SK-N-MC (cell line): Measurements from ENCODE around the gene ATP6V0E1.
A peak's percentile ranks its signal among the peaks of the same experiment; 100 is the strongest.
"Not testable (repeated sequence)": the region's sequence is repeated elsewhere in the genome, so short reads cannot be mapped to it uniquely, and the experiment has no call there.

Experiments
- DNase-seq: peaks from one replicate; pipeline ENCODE4 v3.0.0-alpha.2; 2011; ENCODE audit warnings: low read depth, low spot score
- H3K27ac ChIP-seq: fragments of 200-600 bp; sonication (generic); 2 replicates; pipeline ENCODE4 v1.5.1; 2016; ENCODE audit warnings: mixed run types
- H3K36me3 ChIP-seq: fragments of 200-600 bp; sonication (generic); 2 replicates; pipeline ENCODE4 v1.6.1; 2017; ENCODE audit warnings: antibody characterized with exemption, low read length, mixed read lengths; ENCODE audit not compliant: insufficient read depth
- H3K4me3 ChIP-seq: fragments of 200-600 bp; sonication (generic); 2 replicates; pipeline ENCODE4 v1.5.1; 2016
- H3K9ac ChIP-seq: fragments of 200-600 bp; sonication (generic); 2 replicates; pipeline ENCODE4 v1.8.0; 2017; ENCODE audit warnings: mixed run types, mixed read lengths; ENCODE audit not compliant: insufficient read length
- H3K9me3 ChIP-seq: fragments of 200-600 bp; sonication (generic); 2 replicates; pipeline ENCODE4 v1.6.1; 2017; ENCODE audit warnings: low read depth, mild to moderate bottlenecking, antibody characterized with exemption, low read length, moderate library complexity, mixed read lengths
- EZH2 ChIP-seq: fragments of 200-600 bp; sonication (generic); IDR thresholded peaks from one replicate; pipeline ENCODE4 v1.6.1; 2017; ENCODE audit warnings: antibody characterized with exemption
- FOXP2 ChIP-seq: optimal IDR thresholded peaks from 2 replicates; pipeline ENCODE3; 2011; ENCODE audit warnings: mild to moderate bottlenecking, moderate library complexity; ENCODE audit not compliant: insufficient read depth; ENCODE audit errors: extremely low read length, control extremely low read depth
- POLR2AphosphoS5 ChIP-seq: IDR thresholded peaks from 2 replicates; pipeline ENCODE4 v1.6.1; 2012; ENCODE audit warnings: mild to moderate bottlenecking, low read depth, low read length, borderline replicate concordance

ATP6V0E1 gene

DNA sequence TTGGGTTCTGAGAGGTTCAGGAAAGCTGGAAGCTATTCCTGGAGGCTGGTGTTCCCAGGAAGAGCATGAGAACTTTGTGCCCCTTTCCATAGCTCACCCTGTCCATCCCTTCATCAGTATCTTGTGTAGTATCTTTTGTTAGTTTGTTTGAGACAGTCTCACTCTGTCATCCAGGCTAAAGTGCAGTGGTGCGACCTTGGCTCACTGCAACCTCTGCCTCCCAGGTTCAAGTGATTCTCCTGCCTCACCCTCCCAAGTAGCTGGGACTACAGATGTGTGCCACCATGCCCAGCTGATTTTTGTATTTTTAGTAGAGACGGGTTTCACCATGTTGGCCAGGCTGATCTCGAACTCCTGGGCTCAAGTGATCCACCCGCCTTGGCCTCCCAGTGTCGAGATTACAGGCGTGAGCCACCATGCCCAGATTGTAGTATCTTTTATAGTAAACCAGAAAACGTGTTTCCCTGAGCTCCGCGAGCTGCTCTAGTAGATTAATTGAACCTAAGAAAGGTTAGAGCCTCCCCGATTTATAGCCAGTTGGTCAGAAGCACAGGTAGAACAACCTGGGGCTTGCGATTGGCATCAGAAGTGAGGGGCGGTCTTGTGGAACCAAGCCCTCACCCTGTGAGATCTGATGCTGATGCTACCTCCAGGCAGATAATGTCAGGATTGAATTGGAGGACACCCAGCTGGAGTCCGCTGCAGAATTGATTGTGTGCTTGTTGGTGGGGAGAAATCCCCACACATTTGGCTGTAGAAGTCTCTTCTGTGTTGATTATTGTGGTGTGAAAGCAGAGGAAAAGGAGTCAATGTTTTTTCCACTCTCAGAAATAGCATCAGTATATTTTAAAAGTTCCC is 32.3 kb downstream of the ATP6V0E1 start:
- no peak overlapping the region for H3K27ac ChIP-seq
- H3K4me3 ChIP-seq: no peak overlapping the region
- H3K9ac ChIP-seq: no peak overlapping the region
- DNase-seq: no peak
- H3K36me3 ChIP-seq: peaks cover 15% of the 10 kb centered on the region
- H3K9me3 ChIP-seq: no peaks in the 10 kb centered on the region
- no peak for TF ChIP-seq EZH2
- no peak for TF ChIP-seq FOXP2
- TF ChIP-seq POLR2AphosphoS5: no peak

DNA sequence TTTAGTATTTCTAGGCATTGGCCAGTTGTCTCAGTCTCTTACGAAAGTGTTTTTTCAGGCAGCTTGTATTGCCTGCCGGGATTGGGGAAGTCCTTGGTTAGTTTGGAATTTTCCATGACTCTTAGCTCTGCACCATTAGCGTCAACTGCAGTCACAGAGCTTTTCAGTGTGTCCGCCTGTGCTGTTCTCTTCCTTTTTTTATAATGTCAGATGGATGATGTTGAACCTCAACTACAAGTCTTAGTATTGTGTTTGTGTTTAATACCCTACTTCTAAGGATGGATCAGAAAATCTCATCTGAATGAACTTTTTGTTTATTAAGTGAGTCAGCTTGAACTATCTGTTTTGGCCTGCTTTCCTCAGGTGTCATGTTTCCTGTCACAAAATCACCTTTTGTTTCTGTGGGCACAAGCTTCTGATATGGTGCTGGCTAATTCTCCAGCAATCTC is 33.1 kb downstream of the ATP6V0E1 start:
- Histone ChIP-seq H3K9ac (no peak overlapping the region), H3K9me3 (no peaks in the 10 kb centered on the region), H3K4me3 (no peak overlapping the region), H3K27ac (no peak overlapping the region), H3K36me3 (peaks cover 19% of the 10 kb centered on the region)
- no peak for TF ChIP-seq POLR2AphosphoS5
- TF ChIP-seq EZH2: no peak
- TF ChIP-seq FOXP2: no peak
- no peak for DNase-seq

DNA sequence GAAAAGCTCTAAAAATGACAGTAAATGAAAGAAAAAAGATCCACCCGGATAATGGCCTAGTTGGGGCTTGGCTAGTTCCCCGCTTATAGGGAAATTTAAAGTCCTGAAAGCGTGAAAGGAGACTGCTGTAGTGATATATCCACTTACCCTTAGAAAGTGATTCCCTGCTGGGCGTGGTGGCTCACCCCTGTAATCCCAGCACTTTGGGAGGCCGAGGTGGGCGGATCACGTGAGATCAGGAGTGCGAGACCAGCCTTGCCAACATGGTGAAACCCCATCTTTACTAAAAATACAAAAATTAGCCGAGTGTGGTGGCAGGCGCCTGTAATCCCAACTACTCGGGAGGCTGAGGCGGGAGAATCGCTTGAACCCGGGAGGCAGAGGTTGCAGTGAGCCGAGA is 33.5 kb downstream of the ATP6V0E1 start:
- peaks cover 22% of the 10 kb centered on the region for H3K36me3 ChIP-seq
- H3K27ac ChIP-seq, H3K9ac ChIP-seq, DNase-seq, H3K4me3 ChIP-seq, H3K9me3 ChIP-seq: not testable (repeated sequence)

DNA sequence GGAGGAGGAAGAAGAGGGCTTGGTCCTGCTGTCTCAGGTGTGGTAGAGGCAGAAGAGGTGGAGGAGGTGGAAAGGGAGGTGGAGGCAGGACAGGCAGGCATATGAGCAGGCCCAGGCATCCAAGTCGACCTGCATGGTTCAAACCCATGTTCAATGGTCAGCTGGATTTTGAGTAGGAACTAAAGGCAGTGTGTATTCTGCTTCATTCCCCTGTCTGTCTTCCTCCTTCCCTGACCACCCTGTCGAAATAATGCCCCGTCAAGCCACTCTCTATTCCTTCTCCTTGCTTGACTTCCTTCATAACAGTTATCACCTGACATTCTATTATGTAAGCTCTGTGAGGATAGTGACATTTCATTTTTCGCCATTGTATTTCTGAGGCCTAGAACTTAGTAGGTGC is 34.8 kb downstream of the ATP6V0E1 start:
- Histone ChIP-seq H3K9me3 (no peaks in the 10 kb centered on the region), H3K9ac (no peak overlapping the region), H3K27ac (no peak overlapping the region), H3K36me3 (peaks cover 27% of the 10 kb centered on the region), H3K4me3 (no peak overlapping the region)
- DNase-seq: no peak
- TF ChIP-seq POLR2AphosphoS5: no peak

DNA sequence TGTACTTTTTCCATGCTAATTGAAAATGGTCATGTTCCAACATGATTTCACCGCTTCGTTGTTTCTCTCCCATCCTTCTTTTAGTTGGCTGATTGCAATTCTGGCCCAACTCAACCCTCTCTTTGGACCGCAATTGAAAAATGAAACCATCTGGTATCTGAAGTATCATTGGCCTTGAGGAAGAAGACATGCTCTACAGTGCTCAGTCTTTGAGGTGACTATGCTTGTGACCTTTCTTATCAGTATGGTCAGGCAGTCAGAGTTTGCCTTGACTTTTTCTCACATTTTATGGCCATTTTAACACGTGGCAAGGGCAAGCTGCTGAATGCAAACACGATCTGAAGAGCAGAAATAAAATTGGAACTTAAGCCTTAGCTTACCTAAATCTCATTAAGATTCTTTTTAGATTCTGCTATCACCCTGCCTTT is 36.6 kb downstream of the ATP6V0E1 start:
- H3K36me3 ChIP-seq: peaks cover 27% of the 10 kb centered on the region
- no peak overlapping the region for H3K27ac ChIP-seq
- H3K4me3 ChIP-seq: no peak overlapping the region
- no peaks in the 10 kb centered on the region for H3K9me3 ChIP-seq
- H3K9ac ChIP-seq: no peak overlapping the region
- TF ChIP-seq POLR2AphosphoS5 (no peak), FOXP2 (no peak), EZH2 (no peak)
- DNase-seq: no peak

DNA sequence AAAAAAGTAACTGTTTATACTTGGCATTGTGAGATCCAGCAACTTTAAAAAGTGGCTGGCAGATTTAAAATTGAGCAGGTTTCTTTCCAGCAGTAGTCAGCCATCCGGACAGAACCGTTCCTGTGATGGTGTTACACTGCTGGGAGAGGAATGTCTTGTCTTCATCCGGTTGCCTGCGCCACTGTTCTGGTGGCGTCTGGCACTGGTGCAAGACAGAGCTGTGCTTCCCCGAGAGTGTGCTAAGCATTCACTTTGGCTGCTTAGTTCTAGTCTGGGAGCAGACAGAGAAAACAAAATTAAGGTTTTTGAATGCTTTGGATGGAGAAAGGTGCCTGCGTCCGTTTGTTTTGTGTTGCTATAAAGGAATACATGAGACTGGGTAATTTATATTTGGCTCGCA is 37.1 kb downstream of the ATP6V0E1 start:
- Histone ChIP-seq H3K9me3 (no peaks in the 10 kb centered on the region), H3K4me3 (no peak overlapping the region), H3K9ac (no peak overlapping the region), H3K27ac (no peak overlapping the region), H3K36me3 (peaks cover 27% of the 10 kb centered on the region)
- no peak for DNase-seq
- no peak; the same call in 1 of the 2 replicates for TF ChIP-seq POLR2AphosphoS5
- TF ChIP-seq FOXP2: no peak
- TF ChIP-seq EZH2: no peak

DNA sequence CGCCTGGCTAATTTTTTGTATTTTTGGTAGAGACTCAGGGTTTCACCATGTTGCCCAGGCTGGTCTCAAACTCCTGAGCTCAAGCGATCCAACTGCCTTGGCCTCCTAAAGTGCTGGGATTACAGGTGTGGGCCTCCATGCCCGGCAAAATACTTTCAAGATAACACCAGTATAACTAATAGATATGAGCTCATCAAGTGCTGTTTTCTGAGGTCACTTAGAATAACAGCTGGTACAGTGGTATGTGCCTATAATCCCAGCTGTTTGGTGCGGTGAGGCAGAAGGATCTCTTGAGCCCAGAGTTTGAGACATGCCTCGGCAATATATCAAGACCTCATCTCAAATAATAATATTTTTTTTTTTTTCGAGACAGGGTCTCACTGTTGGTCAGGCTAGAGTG is 42.1 kb downstream of the ATP6V0E1 start:
- Histone ChIP-seq H3K4me3 (no peak overlapping the region), H3K27ac (no peak overlapping the region), H3K9me3 (no peaks in the 10 kb centered on the region), H3K36me3 (peaks cover 14% of the 10 kb centered on the region), H3K9ac (no peak overlapping the region)
- no peak for DNase-seq
- TF ChIP-seq FOXP2 (no peak), POLR2AphosphoS5 (no peak), EZH2 (no peak)

DNA sequence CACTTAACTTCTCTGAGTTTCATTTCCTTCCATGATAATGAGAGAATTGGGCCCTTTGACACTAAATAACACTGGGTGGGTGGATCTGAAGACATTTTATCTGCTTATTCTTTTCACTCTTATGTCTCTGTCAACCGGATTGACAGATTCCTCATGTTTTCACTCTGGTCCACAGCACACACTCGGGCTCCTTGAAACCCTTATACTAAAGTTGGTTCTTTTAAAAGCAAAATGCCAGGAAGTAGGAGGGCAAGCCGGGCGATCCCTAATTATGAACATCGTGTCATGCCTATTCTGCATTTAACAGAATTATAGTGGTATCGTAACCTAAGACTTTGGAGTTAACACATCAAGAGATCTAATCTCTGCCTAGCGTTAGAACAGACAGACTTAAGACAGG is 44.3 kb downstream of the ATP6V0E1 start:
- TF ChIP-seq EZH2: no peak
- no peak for TF ChIP-seq POLR2AphosphoS5
- TF ChIP-seq FOXP2: no peak
- no peaks in the 10 kb centered on the region; the same call in 1 of the 2 replicates for H3K36me3 ChIP-seq
- DNase-seq: no peak
- peak overlapping the region; percentile 21; the same call in 1 of the 2 replicates for H3K27ac ChIP-seq
- H3K4me3 ChIP-seq: no peak overlapping the region
- H3K9me3 ChIP-seq: no peaks in the 10 kb centered on the region
- peak overlapping the region; percentile 32 for H3K9ac ChIP-seq

DNA sequence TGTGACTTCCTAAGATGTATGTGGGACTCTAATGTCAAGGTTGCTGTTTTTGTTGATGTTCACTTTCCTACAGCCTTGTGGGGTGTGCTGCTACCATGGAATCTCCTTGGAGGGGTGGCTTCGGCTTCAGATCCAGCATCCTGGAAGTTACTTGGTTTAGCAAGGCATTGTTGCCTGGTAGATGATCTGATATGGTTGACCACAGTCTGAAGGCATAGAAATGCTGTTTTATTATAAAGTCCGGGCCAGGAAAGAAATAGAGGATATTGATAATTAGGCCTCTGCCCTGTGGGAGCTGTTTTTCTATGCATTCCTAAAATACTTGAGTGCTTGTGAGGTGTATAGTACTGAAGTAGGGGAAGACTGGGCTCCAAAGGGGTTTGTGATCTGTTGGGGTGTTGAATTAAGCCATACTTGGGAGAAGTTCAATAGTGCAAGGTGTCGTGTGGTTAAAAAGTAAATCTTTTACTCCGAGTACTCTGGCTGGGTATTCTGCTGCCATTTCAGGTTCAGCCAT is 45.3 kb downstream of the ATP6V0E1 start:
- H3K9me3 ChIP-seq: no peaks in the 10 kb centered on the region
- H3K27ac ChIP-seq: 0 out of 2 replicates have a peak overlapping the region, but pooled peaks have one; percentile 16
- no peak overlapping the region for H3K9ac ChIP-seq
- TF ChIP-seq POLR2AphosphoS5: no peak
- no peak for TF ChIP-seq FOXP2
- TF ChIP-seq EZH2: no peak
- H3K36me3 ChIP-seq: no peaks in the 10 kb centered on the region; the same call in 1 of the 2 replicates
- no peak overlapping the region for H3K4me3 ChIP-seq
- DNase-seq: no peak
